Myocyte (in vitro differentiated cells): ENCODE data around the gene ZFP3. TPM values are rescaled to one million over a fixed set of nuclear protein-coding genes. Genes with fewer than 3 reads are reported as not detected.
A peak's percentile ranks its signal among the peaks of the same experiment; 100 is the strongest.
"Not testable (repeated sequence)": the region's sequence is repeated elsewhere in the genome, so short reads cannot be mapped to it uniquely, and the experiment has no call there.

Source experiments
- DNase-seq: peaks from one replicate; pipeline ENCODE4 v3.0.0-alpha.2; 2012; ENCODE audit warnings: low read depth
- polyA plus RNA-seq: library from polyadenylated mRNA; unstranded; fragments of >200 nt; gene quantifications from one replicate; pipeline ENCODE4 v1.2.1, GENCODE V29; 2012; ENCODE audit warnings: missing spikeins
- total RNA-seq: library from RNA; depleted of rRNA; stranded (reverse); fragments of >200 nt; gene quantifications from 2 replicates; pipeline ENCODE4 v1.2.3, GENCODE V29; 2014

Gene ZFP3
- total RNA-seq: 0.16 and 0.32 TPM in 2 replicates
- 0.30 TPM for polyA plus RNA-seq

- peak; percentile 51 for DNase-seq
Observed at GRCh38 chr17:5078106-5079028, at the start of gene ZFP3. Gene ZFP3, plus strand, starts transcription at chr17:5078467. Its CDS starts 13,038 bp downstream, at chr17:5091505.

- not testable (repeated sequence) for DNase-seq
Observed at GRCh38 chr17:5030168-5030567, 48.1 kb upstream of the ZFP3 start.

GRCh38 chr17:5031365-5032082 is 46.7 kb upstream of the ZFP3 start:
- peak; percentile 86 for DNase-seq

GRCh38 chr17:5032865-5033264 is 45.4 kb upstream of the ZFP3 start:
- DNase-seq: no peak

GRCh38 chr17:5033352-5034015 is 44.8 kb upstream of the ZFP3 start:
- no peak for DNase-seq

- no peak for DNase-seq
Observed at GRCh38 chr17:5034063-5034462, 44.2 kb upstream of the ZFP3 start.

GRCh38 chr17:5034651-5035050 is 43.6 kb upstream of the ZFP3 start:
- DNase-seq: no peak

GRCh38 chr17:5035315-5035714 is 43.0 kb upstream of the ZFP3 start, which contains the start of gene SLC52A1:
Gene SLC52A1, minus strand, starts transcription at chr17:5035426. Its CDS starts 820 bp downstream, at chr17:5034606.
- DNase-seq: no peak

GRCh38 chr17:5042157-5043022 is 35.9 kb upstream of the ZFP3 start:
- DNase-seq: no peak

GRCh38 chr17:5043524-5043923 is 34.7 kb upstream of the ZFP3 start:
- no peak for DNase-seq

- DNase-seq: no peak
Observed at GRCh38 chr17:5044630-5045029, 33.6 kb upstream of the ZFP3 start.

- DNase-seq: no peak
Observed at GRCh38 chr17:5045496-5045895, 32.8 kb upstream of the ZFP3 start.

- no peak for DNase-seq
Observed at GRCh38 chr17:5047446-5047845, 30.8 kb upstream of the ZFP3 start.

- no peak for DNase-seq
Observed at GRCh38 chr17:5049314-5049841, 28.9 kb upstream of the ZFP3 start.

GRCh38 chr17:5050278-5050677 is 28.0 kb upstream of the ZFP3 start:
- no peak for DNase-seq

- no peak for DNase-seq
Observed at GRCh38 chr17:5055543-5055942, 22.7 kb upstream of the ZFP3 start.

GRCh38 chr17:5065227-5065744 is 13.0 kb upstream of the ZFP3 start:
- peak; percentile 29 for DNase-seq

- DNase-seq: no peak
Observed at GRCh38 chr17:5068236-5068635, 10.0 kb upstream of the ZFP3 start.

- DNase-seq: no peak
Observed at GRCh38 chr17:5069724-5070123, 8.5 kb upstream of the ZFP3 start.

GRCh38 chr17:5075472-5075871 is 2.8 kb upstream of the ZFP3 start:
- DNase-seq: not testable (repeated sequence)
